SK-N-MC (cell line): ENCODE data around the gene GOLT1B.
A peak's percentile ranks its signal among the peaks of the same experiment; 100 is the strongest.

Source experiments
- EZH2 ChIP-seq: fragments of 200-600 bp; sonication (generic); IDR thresholded peaks from one replicate; pipeline ENCODE4 v1.6.1; 2017; ENCODE audit warnings: antibody characterized with exemption
- POLR2AphosphoS5 ChIP-seq: IDR thresholded peaks from 2 replicates; pipeline ENCODE4 v1.6.1; 2012; ENCODE audit warnings: mild to moderate bottlenecking, low read depth, low read length, borderline replicate concordance

- TF ChIP-seq POLR2AphosphoS5 (peak; percentile 73), EZH2 (no peak)
Measured at GRCh38 chr12:21501258-21502163, at the start of gene GOLT1B, which contains the start of gene RECQL.
